Stimulated activated CD4-positive, alpha-beta T cell treated with anti-CD3 and anti-CD28 coated beads, Interleukin-2, amount 100 ng/mL, for 24 hours (primary cell): ENCODE results near the gene ENPEP.
"Not testable (repeated sequence)": the region's sequence is repeated elsewhere in the genome, so short reads cannot be mapped to it uniquely, and the experiment has no call there.

Source experiments
- DNase-seq, 2 donors: peaks; one replicate each; pipeline ENCODE4 v3.0.0-alpha.2; 2020

ENPEP gene

DNA sequence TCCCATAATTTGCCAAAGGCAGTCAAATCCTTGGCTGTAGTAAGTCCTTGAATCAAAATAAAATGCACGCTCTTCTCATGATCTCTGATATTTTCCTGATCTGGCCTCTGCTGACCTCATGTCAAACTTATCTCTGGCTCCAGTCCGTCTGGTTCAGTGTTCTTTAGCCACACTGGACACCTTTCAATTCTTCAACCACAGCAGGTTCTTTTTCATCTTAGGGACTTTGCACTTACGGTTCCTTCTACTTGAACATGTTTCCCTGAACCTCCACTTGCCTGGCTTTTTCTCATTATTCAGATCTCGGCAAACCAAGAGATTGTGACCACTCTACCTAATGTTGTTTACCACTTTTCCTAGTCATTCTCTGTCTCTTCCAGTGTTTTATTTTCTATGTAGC, 10.3 kb downstream of the ENPEP start:
- DNase-seq, result no peak

DNA sequence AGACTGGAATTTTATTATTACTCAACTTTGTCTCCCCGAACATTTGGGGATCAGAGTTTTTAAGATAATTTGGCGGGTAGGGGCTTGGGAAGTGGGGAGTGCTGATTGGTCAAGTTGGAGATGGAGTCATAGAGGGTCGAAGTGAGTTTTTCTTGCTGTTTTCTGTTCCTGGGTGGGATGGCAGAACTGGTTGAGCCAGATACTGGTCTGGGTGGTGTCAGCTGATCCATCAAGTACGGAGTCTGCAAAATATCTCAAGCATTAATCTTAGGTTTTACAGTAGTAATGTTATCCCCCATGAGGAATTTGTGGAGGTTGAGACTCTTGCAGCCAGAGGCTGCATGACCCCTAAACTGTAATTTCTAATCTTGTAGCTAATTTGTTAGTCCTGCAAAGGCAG, 10.9 kb downstream of the ENPEP start:
- not testable (repeated sequence) for DNase-seq

DNA sequence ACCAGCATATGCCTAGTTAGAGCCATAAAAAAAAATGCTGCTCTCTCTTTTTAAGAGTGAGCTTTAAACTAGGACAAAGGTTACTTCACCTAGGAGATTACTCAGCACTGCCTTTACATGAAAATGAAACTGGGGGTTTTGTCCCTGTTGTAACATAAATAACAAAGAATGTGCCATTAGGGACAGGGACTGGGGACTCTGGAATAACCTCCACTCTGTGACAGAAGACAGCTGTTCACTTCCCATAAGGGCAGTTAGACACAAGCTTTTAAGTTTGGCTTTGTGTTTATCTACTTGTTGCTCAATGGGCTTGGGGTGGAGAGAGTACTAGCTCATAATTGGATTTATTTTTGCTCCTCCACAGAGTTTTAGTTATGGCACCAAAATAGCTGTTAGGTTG, 11.9 kb downstream of the ENPEP start:
- no peak for DNase-seq

DNA sequence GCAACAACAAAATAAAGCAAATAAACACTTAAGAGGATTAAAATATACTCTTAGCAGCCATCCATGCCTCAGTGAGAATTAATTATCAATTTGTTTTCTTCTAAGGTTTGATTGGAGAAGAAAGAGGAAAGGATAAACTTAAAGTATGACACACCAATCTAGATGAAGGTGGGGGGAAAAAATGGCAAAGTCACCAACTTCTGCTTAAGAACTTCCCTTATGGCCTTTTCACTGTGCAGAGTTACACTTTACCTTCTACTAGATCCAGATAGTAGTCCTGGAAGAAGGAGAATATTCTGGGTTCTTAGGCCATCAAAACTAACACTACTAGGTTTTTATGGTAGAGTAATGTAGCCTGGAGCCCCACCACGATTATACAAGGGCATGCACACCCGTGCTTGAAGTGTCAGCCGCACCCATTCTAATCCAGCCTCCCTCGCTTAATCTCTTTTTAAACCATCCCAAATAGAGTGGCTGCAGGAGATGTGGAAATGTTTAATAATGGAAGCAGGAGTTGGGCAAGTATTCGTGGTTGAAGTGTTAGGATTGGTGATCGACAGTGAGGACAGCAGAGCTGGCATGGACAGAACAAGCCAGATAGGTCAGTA, 14.1 kb downstream of the ENPEP start:
- no peak for DNase-seq

DNA sequence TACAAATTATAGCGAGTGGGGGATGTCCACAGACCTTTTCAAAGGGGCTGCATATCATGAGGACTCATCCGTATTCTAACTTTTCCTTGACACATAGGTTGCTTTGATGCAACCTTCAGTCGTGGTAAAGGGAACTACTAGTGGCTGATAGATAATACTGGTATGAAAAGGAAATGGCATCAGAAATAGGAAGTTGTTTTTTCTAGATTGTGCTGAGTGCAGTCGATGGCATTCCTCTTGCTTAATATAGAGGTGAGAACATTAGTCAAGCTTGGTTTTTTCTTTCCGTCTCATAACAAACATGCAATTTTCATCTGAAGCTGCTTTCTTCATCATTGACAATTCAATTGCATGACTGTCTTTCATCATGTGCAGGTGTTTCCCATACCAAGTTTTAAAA, 16.6 kb downstream of the ENPEP start:
- no peak for DNase-seq

DNA sequence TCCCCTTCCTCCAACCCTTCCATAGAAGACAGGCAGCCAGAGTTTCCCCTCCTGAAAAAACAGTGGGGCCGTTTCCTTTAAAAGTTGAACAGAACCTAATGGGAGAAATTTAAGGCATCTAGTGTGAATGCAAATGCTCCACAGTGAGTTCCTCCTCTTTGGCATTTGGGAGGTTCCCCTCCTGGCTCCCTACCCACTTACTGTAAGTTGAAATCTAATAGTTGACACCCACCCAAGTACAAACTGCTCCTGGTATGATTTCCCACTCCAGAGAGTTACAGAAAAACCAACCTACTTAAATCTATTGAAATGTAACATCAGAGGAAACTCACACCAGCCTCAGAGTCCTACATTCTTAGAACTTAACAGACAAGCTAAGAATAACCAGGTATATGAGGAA, 17.6 kb downstream of the ENPEP start:
- no peak for DNase-seq

DNA sequence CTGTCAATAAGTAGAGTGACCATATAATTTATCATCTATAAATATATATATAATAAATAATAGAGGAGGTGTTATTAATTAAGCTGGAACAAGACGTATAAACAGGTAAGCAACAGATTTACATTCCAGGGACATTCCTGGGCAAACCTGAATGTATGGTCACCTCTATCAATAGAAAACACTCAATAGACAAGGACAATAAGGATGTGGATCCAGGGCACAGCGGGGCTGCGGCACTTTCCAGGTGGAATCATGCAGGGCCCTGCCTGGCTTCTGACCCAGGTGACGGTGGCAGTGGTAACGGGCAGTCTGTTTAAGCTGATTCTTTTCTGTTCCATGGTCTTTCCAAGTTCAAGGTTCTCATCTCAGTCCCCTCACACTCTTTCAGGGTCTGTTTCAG, 22.5 kb downstream of the ENPEP start:
- no peak for DNase-seq

DNA sequence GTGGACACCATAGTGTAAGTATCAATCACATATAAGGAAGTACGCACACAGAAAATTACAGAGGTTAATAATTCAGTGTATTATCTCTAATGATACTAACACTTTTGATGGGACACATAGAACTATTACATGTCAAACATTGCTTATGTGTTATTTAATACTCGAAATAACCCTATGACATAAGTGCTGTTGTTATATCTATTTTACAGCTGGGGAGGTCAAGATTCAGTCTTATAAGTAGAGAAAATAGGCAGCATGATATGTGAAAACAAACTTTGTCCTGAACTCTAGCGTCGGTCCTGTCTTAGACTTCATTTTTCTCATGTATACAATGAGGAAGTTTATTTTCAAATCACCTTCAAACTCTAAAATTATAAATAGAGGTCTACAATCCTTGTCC, 23.2 kb downstream of the ENPEP start:
- DNase-seq, result no peak

DNA sequence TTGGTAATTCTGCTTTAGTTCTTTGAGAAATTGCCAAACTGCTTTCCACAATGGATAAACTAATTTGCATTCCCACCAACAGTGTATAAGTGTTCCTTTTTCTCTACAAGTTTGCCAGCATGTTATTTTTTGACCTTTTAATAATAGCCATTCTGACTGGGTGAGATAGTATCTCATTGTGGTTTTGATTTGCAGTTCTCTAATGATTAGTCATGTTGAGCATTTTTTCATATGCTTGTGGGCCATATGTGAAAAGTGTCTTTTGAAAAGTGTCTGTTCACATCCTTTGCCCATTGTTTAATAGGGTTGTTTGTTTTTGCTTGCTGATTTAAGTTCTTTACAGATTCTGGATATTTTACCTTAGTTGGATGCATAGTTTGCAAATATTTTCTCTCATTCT, 25.9 kb downstream of the ENPEP start:
- DNase-seq, result no peak

DNA sequence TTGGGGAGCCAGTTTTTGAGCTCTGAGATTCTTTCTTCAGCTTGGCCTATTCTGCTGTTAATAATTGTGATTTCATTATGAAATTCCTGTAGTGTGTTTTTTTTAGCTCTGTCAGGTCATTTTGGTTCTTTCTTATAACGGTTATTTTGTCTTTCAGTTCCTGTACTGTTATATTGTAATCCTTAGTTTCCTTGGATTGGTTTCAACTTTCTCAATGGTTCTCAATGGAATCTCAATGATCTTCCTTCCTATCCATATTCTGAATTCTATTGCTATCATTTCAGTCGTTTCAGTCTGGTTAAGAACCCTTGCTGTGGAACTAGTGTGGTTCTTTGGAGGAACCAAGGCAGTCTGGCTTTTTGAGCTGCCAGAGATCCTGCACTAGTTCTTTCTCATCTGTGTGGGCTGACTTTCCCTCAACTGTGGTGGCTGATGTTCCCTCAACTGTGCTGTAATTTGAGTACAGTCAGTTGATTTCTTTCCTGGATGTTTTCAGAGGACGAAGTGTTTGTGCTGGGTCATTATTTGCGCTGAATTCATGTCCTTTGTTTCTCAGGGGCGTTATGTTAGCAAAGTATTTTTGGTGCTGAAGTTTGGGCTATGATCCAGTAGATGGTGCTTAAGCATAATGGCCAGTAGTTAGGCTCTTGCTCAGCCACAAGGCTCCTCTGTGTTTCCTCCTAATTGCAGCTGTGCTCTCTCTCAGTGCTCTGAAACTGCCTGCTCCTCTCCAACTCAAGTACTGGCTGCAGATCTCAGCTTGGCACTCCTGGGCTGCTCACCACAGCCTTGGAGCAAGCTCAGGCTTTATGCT, 27.5 kb downstream of the ENPEP start:
- no peak for DNase-seq

DNA sequence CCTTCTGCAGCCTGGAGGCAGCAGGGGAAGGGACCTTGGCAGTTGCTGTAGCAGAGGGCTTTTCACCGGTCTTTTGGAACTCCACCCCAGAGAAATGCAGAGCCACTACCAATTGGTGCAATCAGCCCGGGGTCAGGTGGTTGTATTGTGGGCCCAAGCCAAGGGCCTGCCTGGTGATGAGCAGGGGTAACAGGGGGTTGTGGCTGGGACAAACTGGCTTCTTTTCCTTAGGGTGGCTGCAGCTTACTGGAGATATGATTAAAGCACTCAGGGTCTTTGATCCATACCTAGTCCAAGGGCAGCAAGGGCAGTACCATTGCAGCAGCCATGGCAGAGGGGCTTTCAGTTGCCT, 28.1 kb downstream of the ENPEP start:
- no peak for DNase-seq

DNA sequence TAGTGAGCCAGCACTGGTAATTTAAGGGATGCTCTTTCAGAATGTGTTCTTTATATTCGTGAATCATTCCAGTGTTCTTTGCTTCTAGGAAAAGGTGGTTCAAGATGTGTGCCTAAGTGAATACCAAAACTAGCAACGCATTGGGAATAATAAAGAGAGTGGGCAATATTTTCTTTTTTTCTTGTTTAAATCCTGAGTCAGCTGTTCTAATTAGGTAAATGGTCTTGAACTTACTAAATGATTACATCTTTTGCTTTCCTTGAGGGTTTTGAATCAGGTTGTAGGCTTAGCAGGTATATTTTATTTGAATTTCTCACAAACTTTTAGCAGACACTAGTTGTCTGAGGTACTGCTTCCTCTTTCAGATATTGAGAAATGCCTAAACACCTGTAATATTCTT, 29.5 kb downstream of the ENPEP start:
- no peak for DNase-seq

DNA sequence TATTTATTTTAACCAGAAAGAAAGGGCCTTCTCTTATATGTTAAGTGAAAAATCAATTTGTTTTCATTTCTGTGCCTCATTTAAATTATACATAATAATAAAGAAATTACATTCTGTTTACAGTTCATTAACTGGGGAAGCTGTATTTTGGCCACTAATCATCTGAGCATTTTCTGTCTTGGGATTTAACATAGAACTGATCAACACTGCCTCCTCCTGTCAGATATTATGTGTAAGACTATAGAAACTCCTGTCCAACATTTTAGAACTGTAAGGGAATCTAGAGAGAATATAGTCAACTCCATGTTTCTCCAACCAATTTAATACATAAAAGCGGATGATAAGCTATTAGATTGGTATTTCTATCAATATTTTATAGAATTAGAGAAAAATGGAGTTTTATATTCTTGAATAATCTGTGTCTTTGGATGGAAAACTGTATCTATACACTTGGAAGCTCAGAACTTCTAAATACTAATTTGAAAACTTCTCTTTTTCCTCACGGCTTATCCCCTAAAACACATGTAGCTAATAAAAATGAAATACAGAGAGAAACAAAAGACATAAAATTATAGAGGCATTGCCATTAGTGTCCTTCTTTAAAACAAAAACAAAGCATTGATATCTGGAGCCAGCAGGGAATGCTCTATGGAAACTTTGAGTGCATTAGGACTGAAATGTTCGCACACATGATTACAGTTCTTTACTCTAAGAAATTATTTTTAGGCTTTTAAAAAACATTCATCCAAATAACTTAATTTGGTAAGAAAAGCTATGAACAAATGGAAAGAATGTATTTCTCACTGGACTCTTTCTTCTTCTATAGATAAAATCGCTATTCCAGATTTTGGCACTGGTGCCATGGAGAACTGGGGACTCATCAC, 33.1 kb downstream of the ENPEP start:
- no peak for DNase-seq

DNA sequence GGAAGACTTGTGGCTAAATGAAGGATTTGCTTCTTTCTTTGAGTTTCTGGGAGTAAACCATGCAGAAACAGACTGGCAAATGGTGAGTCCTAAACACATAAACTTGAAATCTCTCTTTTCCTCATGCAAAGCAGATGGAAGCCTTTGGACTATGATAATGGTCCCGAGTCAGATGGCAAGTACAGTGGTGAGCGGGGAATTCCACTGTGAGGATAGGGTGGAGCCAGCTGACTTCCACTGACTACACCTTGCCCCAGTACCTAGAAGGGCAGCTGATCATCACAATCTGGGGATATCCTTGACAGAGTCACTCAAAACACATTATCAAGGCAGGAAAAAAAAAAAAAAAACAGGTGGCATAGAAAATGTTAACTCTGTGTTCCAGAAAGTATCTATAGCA, 34.3 kb downstream of the ENPEP start:
- no peak for DNase-seq

DNA sequence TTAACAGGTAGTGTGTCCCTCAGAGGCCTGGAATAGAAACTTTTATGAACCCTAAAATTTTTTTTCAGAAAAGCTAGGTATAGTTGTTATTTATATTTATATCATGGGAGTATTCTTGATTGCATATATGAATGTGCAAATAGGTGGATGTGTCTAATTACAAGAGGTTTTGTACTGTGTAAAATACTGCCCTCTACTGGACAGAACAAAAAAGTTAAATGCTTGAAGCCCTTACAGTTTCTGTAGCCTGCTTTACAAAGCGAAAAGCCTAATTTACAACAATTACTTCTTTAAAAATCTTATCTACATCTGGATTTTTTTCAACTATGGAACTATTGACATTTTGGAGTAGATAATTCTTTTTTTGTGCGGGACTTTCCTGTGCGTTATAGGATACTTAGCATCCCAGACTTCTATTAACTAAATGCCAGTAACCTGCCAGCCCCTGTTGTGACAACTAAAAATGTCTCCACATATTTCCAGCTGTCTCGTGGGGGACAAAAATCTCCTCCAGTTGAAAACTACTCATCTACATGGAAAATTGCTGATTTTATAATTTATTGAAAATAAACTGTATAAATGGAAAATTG, 35.1 kb downstream of the ENPEP start:
- no peak for DNase-seq

DNA sequence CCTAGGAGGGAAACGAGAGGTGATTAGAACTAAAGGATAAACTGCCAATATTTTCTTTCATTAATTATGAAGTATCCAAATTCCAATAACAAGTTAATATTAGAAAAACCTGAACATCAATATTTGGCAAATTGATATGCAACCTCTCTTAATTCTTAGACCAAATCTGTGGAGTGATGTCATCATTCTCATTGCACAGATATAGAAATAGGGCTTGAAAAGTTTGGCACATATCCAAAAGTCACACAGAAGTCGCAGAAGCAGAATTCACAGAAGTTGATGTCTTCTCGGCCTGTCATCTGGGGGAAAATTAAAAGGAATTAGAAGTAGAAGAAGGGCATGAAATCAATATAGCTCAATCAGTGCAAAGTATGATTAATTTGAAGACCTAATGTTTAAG, 36.9 kb downstream of the ENPEP start:
- no peak for DNase-seq

DNA sequence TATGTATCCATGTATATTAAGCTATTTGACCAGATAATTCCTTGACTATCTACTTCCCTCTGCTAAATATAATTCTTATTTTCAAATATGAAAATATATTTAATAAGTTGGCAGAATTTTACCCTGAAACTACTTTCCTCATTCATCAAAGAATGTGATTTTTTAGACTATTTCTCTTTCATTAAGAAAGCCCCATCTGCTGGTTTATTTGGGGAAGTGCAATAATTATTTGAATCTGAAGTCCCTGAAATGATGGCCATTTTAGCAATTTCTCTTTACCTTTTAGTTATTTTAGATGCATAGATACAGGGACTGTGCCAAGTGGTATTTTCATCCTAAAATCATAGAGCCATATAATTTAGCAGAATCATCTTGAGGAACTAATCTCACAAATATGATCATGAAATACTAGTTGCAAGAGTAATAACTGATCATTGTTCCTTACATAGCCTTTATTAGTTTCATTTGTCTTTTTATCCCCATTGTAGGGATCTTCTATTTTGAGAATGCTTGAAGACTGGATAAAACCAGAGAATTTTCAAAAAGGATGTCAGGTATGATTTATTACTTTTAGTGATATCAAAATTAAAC, 39.0 kb downstream of the ENPEP start:
- no peak for DNase-seq

DNA sequence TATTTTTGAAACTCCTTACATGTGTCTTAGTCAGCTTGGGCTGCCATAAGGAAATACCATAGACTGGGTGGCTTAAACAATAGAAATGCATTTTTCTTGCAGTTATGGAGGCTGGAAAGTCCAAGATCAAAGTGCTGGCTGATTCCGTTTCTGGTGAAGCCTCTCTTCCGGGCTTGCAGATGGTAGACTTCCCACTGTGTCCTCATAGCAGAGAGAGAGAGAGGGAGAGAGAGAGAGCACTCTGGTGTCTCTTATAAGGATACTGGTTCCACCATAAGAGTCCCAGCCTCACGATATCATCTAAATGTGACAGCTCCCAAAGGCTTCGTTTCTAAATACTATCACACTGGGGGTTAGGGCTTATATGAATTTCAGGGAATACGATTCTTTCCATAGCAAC, 39.7 kb downstream of the ENPEP start:
- no peak for DNase-seq

DNA sequence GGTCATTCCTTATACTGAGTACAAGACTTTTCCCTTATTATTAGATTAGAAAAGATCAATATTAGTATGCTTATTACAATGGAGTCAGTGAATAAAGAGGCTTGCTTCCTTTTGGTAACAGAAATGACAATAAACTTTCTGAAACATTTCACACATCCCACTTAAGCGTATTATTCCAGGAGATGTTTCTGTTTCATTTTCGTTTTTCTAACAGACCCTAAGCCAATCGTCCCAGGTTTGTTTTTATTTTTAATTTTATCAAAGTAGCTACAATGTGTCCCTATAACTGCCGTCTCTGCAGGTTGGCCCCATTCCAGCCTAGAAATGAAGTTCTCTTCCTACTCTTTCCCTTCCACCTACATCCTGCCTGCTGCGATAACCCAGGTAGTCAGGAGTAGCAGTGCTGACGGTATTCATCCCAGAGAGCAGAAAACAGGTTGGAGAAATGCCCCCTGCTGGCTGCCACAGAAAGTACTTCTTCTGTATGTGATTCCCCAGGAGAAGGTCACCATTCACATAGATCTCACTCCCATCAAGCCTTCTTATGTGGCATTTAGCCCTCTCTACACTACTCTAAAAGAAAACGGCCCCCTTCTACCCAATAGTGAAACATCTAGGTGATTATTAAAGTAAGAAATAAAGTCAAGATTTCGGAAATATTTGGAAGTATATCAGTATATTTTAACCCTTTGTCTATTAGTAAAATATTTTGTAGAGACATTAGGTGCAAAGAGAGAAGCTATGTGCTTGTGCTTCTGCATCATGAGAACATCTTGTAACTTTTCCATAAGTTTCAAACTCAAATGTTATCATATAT, 40.4 kb downstream of the ENPEP start:
- peak; percentile 72 to 78 for DNase-seq

DNA sequence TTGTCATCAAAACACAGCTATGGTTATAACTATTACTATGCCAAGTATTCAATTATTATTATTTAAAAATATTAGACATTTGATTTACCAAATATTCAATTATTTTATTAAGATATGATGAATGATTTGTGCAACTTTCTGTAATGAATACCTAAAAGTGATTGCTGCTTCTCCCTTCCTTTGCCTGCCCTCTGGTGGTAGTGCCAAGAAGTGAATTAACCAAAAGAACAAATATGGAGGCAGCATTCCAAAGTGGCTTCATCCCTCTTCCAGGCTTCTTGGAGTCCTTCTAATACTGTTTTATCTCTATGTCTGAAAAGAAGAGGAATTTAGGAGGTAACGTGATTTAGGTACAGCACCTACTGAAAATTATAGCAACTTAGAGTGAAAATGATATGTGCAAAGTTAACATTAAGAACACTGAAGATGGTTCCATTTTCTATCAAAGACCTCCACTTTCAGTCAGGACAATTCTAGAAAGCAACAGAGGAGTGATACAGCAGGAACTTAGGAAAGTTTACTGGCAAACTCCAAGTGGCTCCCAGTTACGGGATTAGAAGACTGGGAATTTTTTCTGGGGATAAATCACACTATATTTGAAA, 43.0 kb downstream of the ENPEP start:
- peak; percentile 16 to 43 for DNase-seq

DNA sequence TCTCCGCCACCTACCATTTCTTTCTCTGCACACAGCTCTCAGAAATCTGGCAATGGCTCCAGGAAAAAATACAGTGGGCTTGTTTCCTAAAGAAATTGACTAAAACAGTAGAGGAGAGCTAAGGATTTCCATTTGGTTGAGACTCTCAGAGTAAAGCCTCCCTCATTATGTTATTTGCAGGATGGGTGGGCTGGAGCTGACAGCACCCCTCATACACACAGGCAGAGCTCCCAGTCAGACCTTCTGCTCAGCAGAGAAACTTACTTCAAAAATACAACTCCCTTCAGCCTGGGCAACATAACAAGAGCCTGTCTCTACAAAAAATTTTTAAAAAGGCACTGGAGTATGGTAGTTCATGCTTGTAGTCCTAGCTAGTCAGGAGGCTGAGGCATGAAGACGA, 44.9 kb downstream of the ENPEP start:
- no peak for DNase-seq

DNA sequence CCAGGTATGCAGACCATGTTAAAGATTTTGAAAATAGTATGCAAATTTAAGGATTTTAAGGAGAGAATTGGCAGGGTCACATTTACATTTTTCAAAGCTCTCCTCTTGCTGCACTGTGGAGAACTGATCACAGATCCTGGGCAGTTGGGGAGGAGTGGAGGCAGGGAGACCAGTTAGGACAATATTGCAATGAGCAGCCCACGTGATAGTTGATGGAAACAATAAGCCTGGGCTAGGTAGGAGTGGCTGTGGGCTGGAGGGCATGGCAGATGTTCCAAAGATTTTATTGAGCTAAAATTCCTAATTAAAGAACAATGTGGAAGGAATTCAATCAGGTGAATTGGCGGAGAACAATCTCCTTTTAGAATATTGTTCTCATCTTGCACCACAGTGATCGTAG, 50.6 kb downstream of the ENPEP start:
- DNase-seq, result no peak
